HEK293 (cell line): ENCODE measurements around the gene ACADVL.

Source experiments
- CTCF ChIP-seq: fragments of 450-650 bp; formaldehyde crosslinking; IDR thresholded peaks from 2 replicates; pipeline ENCODE4 v1.5.1; 2016; ENCODE audit warnings: missing biosample characterization, missing genetic modification characterization
- KLF1 ChIP-seq: fragments of 450-650 bp; formaldehyde crosslinking; IDR thresholded peaks from 2 replicates; pipeline ENCODE4 v1.5.1; 2016; ENCODE audit warnings: missing biosample characterization, missing genetic modification characterization
- TCF7L2 ChIP-seq: IDR thresholded peaks from 2 replicates; pipeline ENCODE4 v1.6.1; 2011; ENCODE audit warnings: low read depth, mild to moderate bottlenecking, inconsistent platforms, low read length, moderate library complexity, borderline replicate concordance
- ZBTB20 ChIP-seq: fragments of 450-650 bp; formaldehyde crosslinking; IDR thresholded peaks from 2 replicates; pipeline ENCODE4 v1.5.1; 2016; ENCODE audit warnings: missing biosample characterization, missing genetic modification characterization
- ZBTB8A ChIP-seq: fragments of 450-650 bp; formaldehyde crosslinking; IDR thresholded peaks from 2 replicates; pipeline ENCODE4 v1.5.1; 2016; ENCODE audit warnings: missing biosample characterization, missing genetic modification characterization
- ZNF175 ChIP-seq: fragments of 450-650 bp; formaldehyde crosslinking; IDR thresholded peaks from 2 replicates; pipeline ENCODE4 v1.5.1; 2016; ENCODE audit warnings: missing biosample characterization, missing genetic modification characterization
- ZNF423 ChIP-seq: fragments of 450-650 bp; formaldehyde crosslinking; IDR thresholded peaks from 2 replicates; pipeline ENCODE4 v1.5.1; 2016; ENCODE audit warnings: missing biosample characterization, missing genetic modification characterization
- ZNF473 ChIP-seq: fragments of 450-650 bp; formaldehyde crosslinking; IDR thresholded peaks from 2 replicates; pipeline ENCODE4 v1.5.1; 2017; ENCODE audit warnings: missing biosample characterization, missing genetic modification characterization
- ZNF530 ChIP-seq: fragments of 450-650 bp; formaldehyde crosslinking; IDR thresholded peaks from 2 replicates; pipeline ENCODE4 v1.5.1; 2016; ENCODE audit warnings: low read depth, missing biosample characterization, missing genetic modification characterization
- ZNF558 ChIP-seq: fragments of 450-650 bp; formaldehyde crosslinking; IDR thresholded peaks from 2 replicates; pipeline ENCODE4 v1.5.1; 2016; ENCODE audit warnings: missing biosample characterization, missing genetic modification characterization
- ZNF792 ChIP-seq: fragments of 450-650 bp; formaldehyde crosslinking; IDR thresholded peaks from 2 replicates; pipeline ENCODE4 v1.5.1; 2016; ENCODE audit warnings: missing biosample characterization, missing genetic modification characterization

GRCh38 chr17:7218758-7219157 is 980 bp upstream of the ACADVL start:
- no peak for TF ChIP-seq ZNF792
- no peak for TF ChIP-seq CTCF
- TF ChIP-seq ZNF530 (tag by site-specific recombination), result no peak
- TF ChIP-seq ZNF473 (tag by site-specific recombination), result no peak
- no peak for TF ChIP-seq ZNF423 (tag by site-specific recombination)
- no peak for TF ChIP-seq ZNF558 (tag by site-specific recombination)
- TF ChIP-seq TCF7L2, result no peak
- TF ChIP-seq ZBTB20, result no peak
- TF ChIP-seq KLF1, result no peak
- TF ChIP-seq ZBTB8A, result no peak; the same call in 1 of the 2 replicates
- no peak for TF ChIP-seq ZNF175 (tag by site-specific recombination)
